Hepatocyte (in vitro differentiated cells): ENCODE measurements around the gene CCDC187. TPM values are rescaled to one million over a fixed set of nuclear protein-coding genes. Genes with fewer than 3 reads are reported as not detected.

Source experiments
- DNase-seq: peaks from one replicate; pipeline ENCODE4 v3.0.0-alpha.2; 2016; ENCODE audit warnings: low spot score
- H2AFZ ChIP-seq: fragments of 200-600 bp; sonication (generic); 2 replicates; pipeline ENCODE4 v1.6.0; 2016; ENCODE audit warnings: antibody characterized with exemption, mild to moderate bottlenecking
- H3K27ac ChIP-seq: fragments of 200-600 bp; sonication (generic); 2 replicates; pipeline ENCODE4 v1.5.1; 2016; ENCODE audit warnings: mild to moderate bottlenecking
- H3K27me3 ChIP-seq: fragments of 200-600 bp; sonication (generic); 2 replicates; pipeline ENCODE4 v1.6.1; 2016
- H3K36me3 ChIP-seq: fragments of 200-600 bp; sonication (generic); replicated peaks from 2 replicates; pipeline ENCODE4 v1.5.1; 2016; ENCODE audit warnings: low read depth; ENCODE audit not compliant: insufficient read depth
- H3K4me1 ChIP-seq: fragments of 200-600 bp; sonication (generic); 2 replicates; pipeline ENCODE4 v1.5.1; 2016; ENCODE audit warnings: mild to moderate bottlenecking, moderate library complexity; ENCODE audit not compliant: insufficient read depth
- H3K4me2 ChIP-seq: fragments of 200-600 bp; sonication (generic); 2 replicates; pipeline ENCODE4 v1.6.0; 2016
- H3K4me3 ChIP-seq: fragments of 200-600 bp; sonication (generic); 2 replicates; pipeline ENCODE4 v1.5.1; 2016; ENCODE audit warnings: mild to moderate bottlenecking
- H3K79me2 ChIP-seq: fragments of 200-600 bp; sonication (generic); 2 replicates; pipeline ENCODE4 v1.6.0; 2017; ENCODE audit warnings: mild to moderate bottlenecking
- H3K9me2 ChIP-seq: fragments of 200-600 bp; sonication (generic); replicated peaks from 2 replicates; pipeline ENCODE4 v1.6.0; 2017; ENCODE audit warnings: mild to moderate bottlenecking; ENCODE audit not compliant: insufficient read depth
- H3K9me3 ChIP-seq: fragments of 200-600 bp; sonication (generic); 2 replicates; pipeline ENCODE4 v1.5.1; 2016; ENCODE audit warnings: low read depth, mild to moderate bottlenecking
- H4K20me1 ChIP-seq: fragments of 200-600 bp; sonication (generic); 2 replicates; pipeline ENCODE4 v1.6.0; 2016; ENCODE audit warnings: mild to moderate bottlenecking; ENCODE audit not compliant: insufficient read depth, poor library complexity, severe bottlenecking
- EZH2 ChIP-seq: fragments of 200-600 bp; sonication (generic); IDR thresholded peaks from 2 replicates; pipeline ENCODE4 v1.6.1; 2016; ENCODE audit warnings: antibody characterized with exemption, mild to moderate bottlenecking, borderline replicate concordance
- EZH2phosphoT487 ChIP-seq: fragments of 200-600 bp; sonication (generic); IDR thresholded peaks from one replicate; pipeline ENCODE4 v1.6.1; 2018; ENCODE audit warnings: antibody characterized with exemption, mild to moderate bottlenecking, low read depth, moderate library complexity; ENCODE audit not compliant: unreplicated experiment, severe bottlenecking
- WGBS: methylation state at CpG from one replicate; pipeline ENCODE4 v1.1.6; 2016; ENCODE audit warnings: low lambda C conversion rate; ENCODE audit errors: missing lambda C conversion rate; 5-methylcytosine and 5-hydroxymethylcytosine counted together
- polyA plus RNA-seq: library from polyadenylated mRNA; unstranded; fragments of >200 nt; fragmentation: Nextera tagmentation; extraction: Ambion mirVana; gene quantifications from 2 replicates; pipeline ENCODE4 v1.2.1, GENCODE V29; 2016
- total RNA-seq: library from RNA; depleted of rRNA; stranded (reverse); fragments of >200 nt; gene quantifications from 2 replicates; pipeline ENCODE4 v1.2.3, GENCODE V29; 2014
- TF ChIP-seq, protein P1 (sequence below): fragments of 200-600 bp; sonication (generic); IDR thresholded peaks from 2 replicates; pipeline ENCODE4 v1.5.1; 2016; ENCODE audit warnings: antibody characterized with exemption, mild to moderate bottlenecking; ENCODE audit not compliant: poor library complexity

CCDC187 gene
- total and polyA plus RNA-seq, 2 experiments from 2014 or later: 0.60 to 0.75 TPM

DNA sequence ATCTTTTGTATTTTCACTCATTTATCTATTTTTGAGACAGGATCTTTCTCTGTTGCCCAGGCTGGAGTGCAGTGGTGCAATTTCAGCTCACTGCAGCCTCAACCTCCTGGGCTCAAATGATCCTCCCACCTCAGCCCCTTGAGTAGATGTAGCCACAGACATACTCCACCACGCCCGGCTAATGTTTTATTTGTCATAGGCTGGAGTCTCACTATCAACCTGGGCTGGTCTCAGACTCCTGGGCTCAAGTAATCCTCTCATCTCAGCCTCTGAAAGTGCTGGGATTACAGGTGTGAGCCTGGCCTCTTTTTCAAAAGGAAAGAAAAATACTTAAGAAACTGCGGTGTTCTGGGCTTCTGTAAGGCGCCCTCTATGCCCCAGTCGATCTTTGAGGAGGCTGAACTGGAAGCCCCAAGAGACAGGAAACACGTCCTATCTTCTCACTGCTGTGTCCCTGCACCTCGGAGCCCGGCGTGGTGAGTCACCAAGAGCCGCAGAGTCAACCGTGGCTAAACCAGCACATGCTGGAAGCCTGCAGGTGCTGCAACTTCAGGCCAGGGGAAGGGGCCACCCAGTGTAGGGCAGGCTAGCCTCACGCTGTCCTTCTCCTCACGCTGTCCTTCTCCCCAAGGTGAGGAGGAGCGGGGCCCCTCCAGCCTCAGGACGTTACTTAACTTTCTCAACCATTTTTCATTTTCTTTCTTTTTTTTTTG, 83.7 kb downstream of the CCDC187 start:
- 89% methylated on average over 15 of the region's 15 CpGs for WGBS
- H3K4me2 ChIP-seq: no peak overlapping the region

GRCh38 chr9:136219276-136219675, 84.6 kb downstream of the CCDC187 start:
- H3K36me3 ChIP-seq: peaks cover 4% of the 10 kb centered on the region
- TF ChIP-seq EZH2phosphoT487 (no peak), EZH2 (no peak)

More for the DNA sequence above, 83.7 kb downstream of the CCDC187 start:
- no peaks in the 10 kb centered on the region for H3K79me2 ChIP-seq
- no peak overlapping the region for H3K27ac ChIP-seq
- H3K36me3 ChIP-seq: no peaks in the 10 kb centered on the region
- H4K20me1 ChIP-seq: no peaks in the 10 kb centered on the region
- no peak overlapping the region for H3K4me3 ChIP-seq
- TF ChIP-seq EZH2 (no peak), EZH2phosphoT487 (no peak)
- TF ChIP-seq, protein P1, sequence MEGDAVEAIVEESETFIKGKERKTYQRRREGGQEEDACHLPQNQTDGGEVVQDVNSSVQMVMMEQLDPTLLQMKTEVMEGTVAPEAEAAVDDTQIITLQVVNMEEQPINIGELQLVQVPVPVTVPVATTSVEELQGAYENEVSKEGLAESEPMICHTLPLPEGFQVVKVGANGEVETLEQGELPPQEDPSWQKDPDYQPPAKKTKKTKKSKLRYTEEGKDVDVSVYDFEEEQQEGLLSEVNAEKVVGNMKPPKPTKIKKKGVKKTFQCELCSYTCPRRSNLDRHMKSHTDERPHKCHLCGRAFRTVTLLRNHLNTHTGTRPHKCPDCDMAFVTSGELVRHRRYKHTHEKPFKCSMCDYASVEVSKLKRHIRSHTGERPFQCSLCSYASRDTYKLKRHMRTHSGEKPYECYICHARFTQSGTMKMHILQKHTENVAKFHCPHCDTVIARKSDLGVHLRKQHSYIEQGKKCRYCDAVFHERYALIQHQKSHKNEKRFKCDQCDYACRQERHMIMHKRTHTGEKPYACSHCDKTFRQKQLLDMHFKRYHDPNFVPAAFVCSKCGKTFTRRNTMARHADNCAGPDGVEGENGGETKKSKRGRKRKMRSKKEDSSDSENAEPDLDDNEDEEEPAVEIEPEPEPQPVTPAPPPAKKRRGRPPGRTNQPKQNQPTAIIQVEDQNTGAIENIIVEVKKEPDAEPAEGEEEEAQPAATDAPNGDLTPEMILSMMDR: no peak
- DNase-seq: no peak
- H3K4me1 ChIP-seq: no peaks in the 10 kb centered on the region
- no peaks in the 10 kb centered on the region for H3K9me3 ChIP-seq
- no peak overlapping the region for H2AFZ ChIP-seq
- no peaks in the 10 kb centered on the region for H3K27me3 ChIP-seq
- H3K9me2 ChIP-seq: no peaks in the 10 kb centered on the region

GRCh38 chr9:136218673-136219072, 85.2 kb downstream of the CCDC187 start:
- no peak overlapping the region for H3K4me2 ChIP-seq
- no peak overlapping the region for H2AFZ ChIP-seq
- 90% methylated on average over 15 of the region's 15 CpGs for WGBS
- no peaks in the 10 kb centered on the region for H3K9me2 ChIP-seq
- H3K4me3 ChIP-seq: no peak overlapping the region
- no peak for DNase-seq
- H3K27me3 ChIP-seq: no peaks in the 10 kb centered on the region
- no peaks in the 10 kb centered on the region for H3K79me2 ChIP-seq
- H4K20me1 ChIP-seq: no peaks in the 10 kb centered on the region
- H3K27ac ChIP-seq: no peak overlapping the region
- H3K4me1 ChIP-seq: no peaks in the 10 kb centered on the region
- TF ChIP-seq EZH2phosphoT487: no peak
- no peak for TF ChIP-seq EZH2
- TF ChIP-seq, protein P1: no peak
- H3K9me3 ChIP-seq: no peaks in the 10 kb centered on the region
- peaks cover 4% of the 10 kb centered on the region for H3K36me3 ChIP-seq

More at GRCh38 chr9:136219276-136219675, 84.6 kb downstream of the CCDC187 start:
- Histone ChIP-seq H3K27me3 (no peaks in the 10 kb centered on the region), H3K4me3 (no peak overlapping the region), H2AFZ (no peak overlapping the region), H3K4me2 (no peak overlapping the region), H3K9me2 (no peaks in the 10 kb centered on the region), H3K9me3 (no peaks in the 10 kb centered on the region), H3K27ac (no peak overlapping the region), H4K20me1 (no peaks in the 10 kb centered on the region), H3K79me2 (no peaks in the 10 kb centered on the region), H3K4me1 (no peaks in the 10 kb centered on the region)
- 87% methylated on average over 13 of the region's 13 CpGs for WGBS
- no peak for DNase-seq

- 88% methylated on average over 9 of the region's 16 CpGs for WGBS
- Histone ChIP-seq H3K9me3 (no peaks in the 10 kb centered on the region), H4K20me1 (no peaks in the 10 kb centered on the region)
Observed at GRCh38 chr9:136218271-136218670, 85.6 kb downstream of the CCDC187 start.

More at GRCh38 chr9:136218271-136218670, 85.6 kb downstream of the CCDC187 start:
- DNase-seq: no peak
- Histone ChIP-seq H3K4me2 (no peak overlapping the region), H3K9me2 (no peaks in the 10 kb centered on the region), H3K36me3 (peaks cover 4% of the 10 kb centered on the region), H3K27ac (no peak overlapping the region), H2AFZ (no peak overlapping the region), H3K4me3 (no peak overlapping the region), H3K79me2 (no peaks in the 10 kb centered on the region), H3K4me1 (no peaks in the 10 kb centered on the region), H3K27me3 (no peaks in the 10 kb centered on the region)
- TF ChIP-seq, protein P1: no peak
- TF ChIP-seq EZH2phosphoT487 (no peak), EZH2 (no peak)
